ENCODE measurements around the gene TRAPPC5. TPM values are rescaled to one million over a fixed set of nuclear protein-coding genes. Genes with fewer than 3 reads are reported as not detected.

TRAPPC5 gene
- 122 to 127 TPM (median 124 TPM) in 3 replicates for total RNA-seq (2021)
- percentile 66 among the genes with signal in this experiment for Bru-seq, nascent RNA
- long read RNA-seq, experiment 1, full-length matches to known transcripts = 98 of 104 reads
- long read RNA-seq, experiment 1, partial matches to known transcripts = 0 of 104 reads
- long read RNA-seq, experiment 1, other reads (novel, unspliced or antisense) = 6 of 104 reads
- long read RNA-seq, experiment 2, full-length matches to known transcripts = 73 of 77 reads
- long read RNA-seq, experiment 2, partial matches to known transcripts = 0 of 77 reads
- long read RNA-seq, experiment 2, other reads (novel, unspliced or antisense) = 4 of 77 reads
- long read RNA-seq, experiment 3 = 0 reads

DNA sequence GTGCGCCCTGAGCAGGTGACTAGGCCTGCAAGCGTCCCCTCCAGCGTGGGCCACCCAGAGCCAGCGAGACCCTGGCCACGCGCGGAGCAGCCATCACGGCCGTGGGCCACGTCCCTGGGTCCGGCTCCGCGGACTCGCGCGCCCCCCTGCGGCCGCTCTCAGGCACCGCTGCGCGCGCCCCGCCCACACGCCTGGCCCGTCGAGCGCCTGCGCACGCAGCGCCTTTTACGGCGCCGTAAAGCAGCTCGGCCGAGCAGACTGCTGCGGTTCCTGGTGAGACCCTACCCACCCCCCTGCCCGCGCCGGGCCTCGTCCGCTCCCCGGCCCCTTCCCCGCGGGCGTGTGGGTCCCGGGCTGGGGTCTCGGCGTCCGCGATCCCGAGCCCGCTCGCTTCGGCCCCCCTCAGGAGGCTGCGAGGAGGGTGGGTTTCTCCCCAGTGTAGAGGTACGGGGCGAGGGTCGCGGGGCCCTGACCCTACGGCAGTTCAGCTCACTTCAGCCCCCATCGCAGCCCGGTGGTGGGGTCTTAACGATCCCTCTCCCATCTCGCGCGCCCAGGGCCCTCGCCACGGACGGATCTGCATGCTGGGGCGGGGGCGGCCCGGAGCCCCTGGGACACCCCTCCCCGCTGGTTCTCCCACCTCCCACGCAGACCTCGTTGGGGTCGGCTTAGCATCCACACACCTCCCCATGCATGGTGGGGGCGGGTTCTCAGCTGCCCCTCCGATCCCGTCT lies at the start of gene TRAPPC5:
TSS of gene TRAPPC5 (plus strand) at position 228 of the 734 bp plus-strand sequence. CDS start 1,421 bp downstream, outside the sequence.
- Mint-ChIP-seq H3K36me3 (peaks cover 14% of the 10 kb centered on the region), H3K27ac (no peak within 1 kb of the TSS), H3K27me3 (ENCODE audit: low read depth) (peaks cover 37% of the 10 kb centered on the region), H3K4me3 (peak within 1 kb of the TSS; percentile 79), H3K4me1 (peaks cover 16% of the 10 kb centered on the region), H3K9me3 (no peaks in the 10 kb centered on the region)
- DNase-seq (ENCODE audit: low spot score) = peak; percentile 86
- CTCF ChIA-PET = interaction anchor here (0.6 to 2.7 kb wide), 93 partner anchors 9 to 581 kb away, joined by 3 to 99 read pairs (median 5); partner anchors contain the start of genes CAMSAP3, CD209, MAP2K7 and MCOLN1
- POLR2A ChIA-PET = interaction anchor here (0.6 to 1.3 kb wide), 4 partner anchors 109 to 188 kb away, joined by 3 to 14 read pairs (median 4); no protein-coding TSS in a partner anchor
- ATAC-seq = peak; percentile 60
- TF ChIP-seq, protein P1, sequence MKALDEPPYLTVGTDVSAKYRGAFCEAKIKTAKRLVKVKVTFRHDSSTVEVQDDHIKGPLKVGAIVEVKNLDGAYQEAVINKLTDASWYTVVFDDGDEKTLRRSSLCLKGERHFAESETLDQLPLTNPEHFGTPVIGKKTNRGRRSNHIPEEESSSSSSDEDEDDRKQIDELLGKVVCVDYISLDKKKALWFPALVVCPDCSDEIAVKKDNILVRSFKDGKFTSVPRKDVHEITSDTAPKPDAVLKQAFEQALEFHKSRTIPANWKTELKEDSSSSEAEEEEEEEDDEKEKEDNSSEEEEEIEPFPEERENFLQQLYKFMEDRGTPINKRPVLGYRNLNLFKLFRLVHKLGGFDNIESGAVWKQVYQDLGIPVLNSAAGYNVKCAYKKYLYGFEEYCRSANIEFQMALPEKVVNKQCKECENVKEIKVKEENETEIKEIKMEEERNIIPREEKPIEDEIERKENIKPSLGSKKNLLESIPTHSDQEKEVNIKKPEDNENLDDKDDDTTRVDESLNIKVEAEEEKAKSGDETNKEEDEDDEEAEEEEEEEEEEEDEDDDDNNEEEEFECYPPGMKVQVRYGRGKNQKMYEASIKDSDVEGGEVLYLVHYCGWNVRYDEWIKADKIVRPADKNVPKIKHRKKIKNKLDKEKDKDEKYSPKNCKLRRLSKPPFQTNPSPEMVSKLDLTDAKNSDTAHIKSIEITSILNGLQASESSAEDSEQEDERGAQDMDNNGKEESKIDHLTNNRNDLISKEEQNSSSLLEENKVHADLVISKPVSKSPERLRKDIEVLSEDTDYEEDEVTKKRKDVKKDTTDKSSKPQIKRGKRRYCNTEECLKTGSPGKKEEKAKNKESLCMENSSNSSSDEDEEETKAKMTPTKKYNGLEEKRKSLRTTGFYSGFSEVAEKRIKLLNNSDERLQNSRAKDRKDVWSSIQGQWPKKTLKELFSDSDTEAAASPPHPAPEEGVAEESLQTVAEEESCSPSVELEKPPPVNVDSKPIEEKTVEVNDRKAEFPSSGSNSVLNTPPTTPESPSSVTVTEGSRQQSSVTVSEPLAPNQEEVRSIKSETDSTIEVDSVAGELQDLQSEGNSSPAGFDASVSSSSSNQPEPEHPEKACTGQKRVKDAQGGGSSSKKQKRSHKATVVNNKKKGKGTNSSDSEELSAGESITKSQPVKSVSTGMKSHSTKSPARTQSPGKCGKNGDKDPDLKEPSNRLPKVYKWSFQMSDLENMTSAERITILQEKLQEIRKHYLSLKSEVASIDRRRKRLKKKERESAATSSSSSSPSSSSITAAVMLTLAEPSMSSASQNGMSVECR (CRISPR knock-in tag; IDR thresholded peaks at IDR 0.05; ENCODE audit: borderline replicate concordance) = peak; percentile 71; the same call in 1 of the 2 replicates
- TF ChIP-seq, protein P2, sequence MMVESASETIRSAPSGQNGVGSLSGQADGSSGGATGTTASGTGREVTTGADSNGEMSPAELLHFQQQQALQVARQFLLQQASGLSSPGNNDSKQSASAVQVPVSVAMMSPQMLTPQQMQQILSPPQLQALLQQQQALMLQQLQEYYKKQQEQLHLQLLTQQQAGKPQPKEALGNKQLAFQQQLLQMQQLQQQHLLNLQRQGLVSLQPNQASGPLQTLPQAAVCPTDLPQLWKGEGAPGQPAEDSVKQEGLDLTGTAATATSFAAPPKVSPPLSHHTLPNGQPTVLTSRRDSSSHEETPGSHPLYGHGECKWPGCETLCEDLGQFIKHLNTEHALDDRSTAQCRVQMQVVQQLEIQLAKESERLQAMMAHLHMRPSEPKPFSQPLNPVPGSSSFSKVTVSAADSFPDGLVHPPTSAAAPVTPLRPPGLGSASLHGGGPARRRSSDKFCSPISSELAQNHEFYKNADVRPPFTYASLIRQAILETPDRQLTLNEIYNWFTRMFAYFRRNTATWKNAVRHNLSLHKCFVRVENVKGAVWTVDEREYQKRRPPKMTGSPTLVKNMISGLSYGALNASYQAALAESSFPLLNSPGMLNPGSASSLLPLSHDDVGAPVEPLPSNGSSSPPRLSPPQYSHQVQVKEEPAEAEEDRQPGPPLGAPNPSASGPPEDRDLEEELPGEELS (CRISPR knock-in tag; IDR thresholded peaks at IDR 0.05) = no peak
- TF ChIP-seq, protein P3, sequence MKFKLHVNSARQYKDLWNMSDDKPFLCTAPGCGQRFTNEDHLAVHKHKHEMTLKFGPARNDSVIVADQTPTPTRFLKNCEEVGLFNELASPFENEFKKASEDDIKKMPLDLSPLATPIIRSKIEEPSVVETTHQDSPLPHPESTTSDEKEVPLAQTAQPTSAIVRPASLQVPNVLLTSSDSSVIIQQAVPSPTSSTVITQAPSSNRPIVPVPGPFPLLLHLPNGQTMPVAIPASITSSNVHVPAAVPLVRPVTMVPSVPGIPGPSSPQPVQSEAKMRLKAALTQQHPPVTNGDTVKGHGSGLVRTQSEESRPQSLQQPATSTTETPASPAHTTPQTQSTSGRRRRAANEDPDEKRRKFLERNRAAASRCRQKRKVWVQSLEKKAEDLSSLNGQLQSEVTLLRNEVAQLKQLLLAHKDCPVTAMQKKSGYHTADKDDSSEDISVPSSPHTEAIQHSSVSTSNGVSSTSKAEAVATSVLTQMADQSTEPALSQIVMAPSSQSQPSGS (CRISPR knock-in tag; IDR thresholded peaks at IDR 0.05; ENCODE audit: borderline replicate concordance, low read depth) = no peak
- TF ChIP-seq RORB (CRISPR knock-in tag; IDR thresholded peaks at IDR 0.05) (no peak), ATF1 (CRISPR knock-in tag; IDR thresholded peaks at IDR 0.05) (peak; percentile 34; the same call in 1 of the 2 replicates), ZNF423 (CRISPR knock-in tag; IDR thresholded peaks at IDR 0.05) (no peak), SMAD3 (CRISPR knock-in tag; IDR thresholded peaks at IDR 0.05; ENCODE audit: borderline replicate concordance) (no peak), ZNF396 (CRISPR knock-in tag; IDR thresholded peaks at IDR 0.05; ENCODE audit: borderline replicate concordance) (no peak), ZNF263 (CRISPR knock-in tag; IDR thresholded peaks at IDR 0.05; ENCODE audit: low read depth) (no peak), HMGA2 (CRISPR knock-in tag; IDR thresholded peaks at IDR 0.05) (no peak), ZNF219 (CRISPR knock-in tag; IDR thresholded peaks at IDR 0.05; ENCODE audit: borderline replicate concordance) (0 out of 2 replicates have a peak, but pooled peaks have one; percentile 21), CBFB (CRISPR knock-in tag; IDR thresholded peaks at IDR 0.05; ENCODE audit: low read depth) (no peak)
- TF ChIP-seq, protein P4, sequence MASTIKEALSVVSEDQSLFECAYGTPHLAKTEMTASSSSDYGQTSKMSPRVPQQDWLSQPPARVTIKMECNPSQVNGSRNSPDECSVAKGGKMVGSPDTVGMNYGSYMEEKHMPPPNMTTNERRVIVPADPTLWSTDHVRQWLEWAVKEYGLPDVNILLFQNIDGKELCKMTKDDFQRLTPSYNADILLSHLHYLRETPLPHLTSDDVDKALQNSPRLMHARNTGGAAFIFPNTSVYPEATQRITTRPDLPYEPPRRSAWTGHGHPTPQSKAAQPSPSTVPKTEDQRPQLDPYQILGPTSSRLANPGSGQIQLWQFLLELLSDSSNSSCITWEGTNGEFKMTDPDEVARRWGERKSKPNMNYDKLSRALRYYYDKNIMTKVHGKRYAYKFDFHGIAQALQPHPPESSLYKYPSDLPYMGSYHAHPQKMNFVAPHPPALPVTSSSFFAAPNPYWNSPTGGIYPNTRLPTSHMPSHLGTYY (CRISPR knock-in tag; IDR thresholded peaks at IDR 0.05) = no peak
- TF ChIP-seq, protein P5, sequence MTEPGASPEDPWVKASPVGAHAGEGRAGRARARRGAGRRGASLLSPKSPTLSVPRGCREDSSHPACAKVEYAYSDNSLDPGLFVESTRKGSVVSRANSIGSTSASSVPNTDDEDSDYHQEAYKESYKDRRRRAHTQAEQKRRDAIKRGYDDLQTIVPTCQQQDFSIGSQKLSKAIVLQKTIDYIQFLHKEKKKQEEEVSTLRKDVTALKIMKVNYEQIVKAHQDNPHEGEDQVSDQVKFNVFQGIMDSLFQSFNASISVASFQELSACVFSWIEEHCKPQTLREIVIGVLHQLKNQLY (CRISPR knock-in tag; IDR thresholded peaks at IDR 0.05) = no peak
- TF ChIP-seq, protein P6, sequence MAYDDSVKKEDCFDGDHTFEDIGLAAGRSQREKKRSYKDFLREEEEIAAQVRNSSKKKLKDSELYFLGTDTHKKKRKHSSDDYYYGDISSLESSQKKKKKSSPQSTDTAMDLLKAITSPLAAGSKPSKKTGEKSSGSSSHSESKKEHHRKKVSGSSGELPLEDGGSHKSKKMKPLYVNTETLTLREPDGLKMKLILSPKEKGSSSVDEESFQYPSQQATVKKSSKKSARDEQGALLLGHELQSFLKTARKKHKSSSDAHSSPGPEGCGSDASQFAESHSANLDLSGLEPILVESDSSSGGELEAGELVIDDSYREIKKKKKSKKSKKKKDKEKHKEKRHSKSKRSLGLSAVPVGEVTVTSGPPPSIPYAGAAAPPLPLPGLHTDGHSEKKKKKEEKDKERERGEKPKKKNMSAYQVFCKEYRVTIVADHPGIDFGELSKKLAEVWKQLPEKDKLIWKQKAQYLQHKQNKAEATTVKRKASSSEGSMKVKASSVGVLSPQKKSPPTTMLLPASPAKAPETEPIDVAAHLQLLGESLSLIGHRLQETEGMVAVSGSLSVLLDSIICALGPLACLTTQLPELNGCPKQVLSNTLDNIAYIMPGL (CRISPR knock-in tag; IDR thresholded peaks at IDR 0.05) = peak; percentile 77; the same call in 1 of the 2 replicates
- TF ChIP-seq, protein P7, sequence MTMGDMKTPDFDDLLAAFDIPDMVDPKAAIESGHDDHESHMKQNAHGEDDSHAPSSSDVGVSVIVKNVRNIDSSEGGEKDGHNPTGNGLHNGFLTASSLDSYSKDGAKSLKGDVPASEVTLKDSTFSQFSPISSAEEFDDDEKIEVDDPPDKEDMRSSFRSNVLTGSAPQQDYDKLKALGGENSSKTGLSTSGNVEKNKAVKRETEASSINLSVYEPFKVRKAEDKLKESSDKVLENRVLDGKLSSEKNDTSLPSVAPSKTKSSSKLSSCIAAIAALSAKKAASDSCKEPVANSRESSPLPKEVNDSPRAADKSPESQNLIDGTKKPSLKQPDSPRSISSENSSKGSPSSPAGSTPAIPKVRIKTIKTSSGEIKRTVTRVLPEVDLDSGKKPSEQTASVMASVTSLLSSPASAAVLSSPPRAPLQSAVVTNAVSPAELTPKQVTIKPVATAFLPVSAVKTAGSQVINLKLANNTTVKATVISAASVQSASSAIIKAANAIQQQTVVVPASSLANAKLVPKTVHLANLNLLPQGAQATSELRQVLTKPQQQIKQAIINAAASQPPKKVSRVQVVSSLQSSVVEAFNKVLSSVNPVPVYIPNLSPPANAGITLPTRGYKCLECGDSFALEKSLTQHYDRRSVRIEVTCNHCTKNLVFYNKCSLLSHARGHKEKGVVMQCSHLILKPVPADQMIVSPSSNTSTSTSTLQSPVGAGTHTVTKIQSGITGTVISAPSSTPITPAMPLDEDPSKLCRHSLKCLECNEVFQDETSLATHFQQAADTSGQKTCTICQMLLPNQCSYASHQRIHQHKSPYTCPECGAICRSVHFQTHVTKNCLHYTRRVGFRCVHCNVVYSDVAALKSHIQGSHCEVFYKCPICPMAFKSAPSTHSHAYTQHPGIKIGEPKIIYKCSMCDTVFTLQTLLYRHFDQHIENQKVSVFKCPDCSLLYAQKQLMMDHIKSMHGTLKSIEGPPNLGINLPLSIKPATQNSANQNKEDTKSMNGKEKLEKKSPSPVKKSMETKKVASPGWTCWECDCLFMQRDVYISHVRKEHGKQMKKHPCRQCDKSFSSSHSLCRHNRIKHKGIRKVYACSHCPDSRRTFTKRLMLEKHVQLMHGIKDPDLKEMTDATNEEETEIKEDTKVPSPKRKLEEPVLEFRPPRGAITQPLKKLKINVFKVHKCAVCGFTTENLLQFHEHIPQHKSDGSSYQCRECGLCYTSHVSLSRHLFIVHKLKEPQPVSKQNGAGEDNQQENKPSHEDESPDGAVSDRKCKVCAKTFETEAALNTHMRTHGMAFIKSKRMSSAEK (CRISPR knock-in tag; IDR thresholded peaks at IDR 0.05; ENCODE audit: borderline replicate concordance) = no peak
- TF ChIP-seq, protein P8, sequence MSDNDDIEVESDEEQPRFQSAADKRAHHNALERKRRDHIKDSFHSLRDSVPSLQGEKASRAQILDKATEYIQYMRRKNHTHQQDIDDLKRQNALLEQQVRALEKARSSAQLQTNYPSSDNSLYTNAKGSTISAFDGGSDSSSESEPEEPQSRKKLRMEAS (CRISPR knock-in tag; IDR thresholded peaks at IDR 0.05) = no peak; the same call in 1 of the 2 replicates
